ENCODE data around the gene FAM170B.

- TF ChIP-seq POLR2A (IDR thresholded peaks at IDR 0.05; ENCODE audit: low read depth) (no peak), CTCF (IDR thresholded peaks at IDR 0.05) (no peak), POLR2AphosphoS5 (IDR thresholded peaks at IDR 0.05) (no peak)
These were observed 20.8 kb upstream of the FAM170B start for GRCh38 chr10:49154641-49155040.

All from esophagus muscularis mucosa (tissue), 3 donors.